ENCODE data around the gene SMAD9.

The SMAD9 gene
- 0.06 to 0.13 reads per million in 2 experiments for total RNA-seq

GRCh38 chr13:36919833-36920615 is at the start of gene SMAD9:
Gene SMAD9, minus strand, starts transcription at chr13:36920238. Its CDS starts 40,549 bp downstream, at chr13:36879689.
- no peak for DNase-seq (ENCODE audit: low read depth)

DNA sequence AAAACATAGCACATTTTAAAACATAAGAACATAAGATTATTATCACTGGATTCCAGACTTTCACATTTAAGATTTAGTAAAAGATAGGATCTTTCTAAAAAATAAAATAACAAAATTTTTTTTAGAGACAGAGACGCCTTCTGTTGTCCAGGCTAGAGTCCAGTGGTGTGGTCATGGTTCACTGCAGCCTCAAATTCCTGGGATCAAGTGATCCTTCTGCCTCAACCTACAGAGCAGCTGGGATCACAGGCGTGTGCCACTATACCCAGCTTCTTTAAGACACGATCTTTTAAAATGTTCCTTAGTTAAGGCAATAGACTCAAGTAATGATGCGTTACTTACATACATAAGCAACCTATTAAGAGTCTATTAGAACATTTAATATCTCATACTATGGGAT is 46.4 kb upstream of the SMAD9 start:
- no peak for DNase-seq (ENCODE audit: low read depth)

DNA sequence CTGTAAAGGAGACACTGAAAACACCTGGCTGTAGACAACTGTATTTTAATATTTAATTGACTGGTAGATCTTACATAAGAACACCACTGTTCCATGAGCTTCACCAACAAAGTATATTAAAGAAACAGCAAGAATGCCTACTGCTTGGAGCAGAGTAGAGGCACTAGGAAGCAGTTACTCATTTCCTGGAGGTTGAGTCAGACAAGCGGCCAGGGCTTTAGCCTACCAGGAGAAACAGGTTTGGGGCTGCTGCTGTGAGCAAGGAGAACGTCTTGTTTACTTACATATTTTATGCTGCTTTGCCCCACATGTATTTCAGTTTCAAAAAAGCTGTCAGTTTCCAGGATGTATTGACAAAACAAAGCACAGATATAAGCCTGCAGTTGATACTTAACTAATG is 45.7 kb upstream of the SMAD9 start:
- DNase-seq (ENCODE audit: low read depth) = no peak

DNA sequence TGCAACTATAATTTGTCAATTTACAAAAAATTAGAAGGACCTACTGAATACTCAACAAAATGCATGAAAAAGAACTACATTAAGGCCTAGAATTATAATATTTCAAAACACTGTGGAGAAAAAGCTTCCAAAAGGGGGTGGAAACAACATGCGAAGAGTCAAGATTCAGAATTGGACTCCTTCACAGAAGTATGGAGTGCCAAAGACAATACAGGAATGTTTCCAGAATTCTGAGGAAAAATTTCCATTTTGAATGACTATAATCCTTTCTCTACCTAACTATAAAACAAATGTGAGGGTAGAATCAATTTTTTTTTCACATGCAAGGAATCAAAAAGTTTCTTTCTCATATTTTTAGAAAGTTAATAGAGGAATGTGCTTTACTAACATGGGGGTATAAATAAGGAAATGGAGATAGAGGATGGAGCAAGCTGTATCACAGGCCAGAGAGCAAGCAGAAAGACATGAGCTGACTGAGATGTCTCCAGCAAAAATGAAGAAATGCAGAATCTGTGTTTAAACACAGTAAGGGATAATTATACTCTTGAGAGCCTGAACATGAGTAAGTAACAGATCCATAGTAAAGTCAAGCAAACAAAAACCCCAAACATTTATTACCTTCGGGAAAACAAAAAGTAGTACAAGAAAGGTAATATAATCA is 39.5 kb upstream of the SMAD9 start:
- DNase-seq (ENCODE audit: low read depth) = no peak

DNA sequence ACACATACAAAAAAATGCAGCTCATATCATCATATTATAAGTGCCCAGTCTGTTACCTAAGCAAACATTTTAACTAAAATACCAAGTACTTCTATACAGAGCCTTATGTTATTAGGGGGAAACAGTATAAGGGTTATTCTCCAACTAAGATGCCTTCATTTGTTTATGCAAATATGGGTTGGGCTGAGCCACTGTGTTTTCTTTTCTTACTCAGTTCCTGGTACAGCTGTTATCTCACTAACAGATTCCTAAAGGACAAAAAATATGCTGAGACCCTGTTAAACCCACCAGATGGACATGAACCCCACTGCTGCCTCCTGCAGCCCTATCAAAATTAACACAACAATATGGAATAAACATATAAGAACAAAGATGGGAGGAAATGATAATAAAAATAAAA is 34.5 kb upstream of the SMAD9 start:
- no peak for DNase-seq (ENCODE audit: low read depth)

GRCh38 chr13:36950920-36951319 is 30.9 kb upstream of the SMAD9 start:
- no peak for DNase-seq (ENCODE audit: low read depth)

- DNase-seq (ENCODE audit: low read depth) = no peak
These were observed 30.3 kb upstream of the SMAD9 start for GRCh38 chr13:36950330-36950729.

- DNase-seq (ENCODE audit: low read depth) = no peak
These were observed 25.0 kb upstream of the SMAD9 start for GRCh38 chr13:36945078-36945477.

- no peak for DNase-seq (ENCODE audit: low read depth)
These were observed 5.6 kb upstream of the SMAD9 start for GRCh38 chr13:36925603-36926002.

GRCh38 chr13:36924001-36924400 is 4.0 kb upstream of the SMAD9 start:
- DNase-seq (ENCODE audit: low read depth) = no peak

- DNase-seq (ENCODE audit: low read depth) = no peak
These were observed 1.7 kb upstream of the SMAD9 start for GRCh38 chr13:36921631-36922301.

DNA sequence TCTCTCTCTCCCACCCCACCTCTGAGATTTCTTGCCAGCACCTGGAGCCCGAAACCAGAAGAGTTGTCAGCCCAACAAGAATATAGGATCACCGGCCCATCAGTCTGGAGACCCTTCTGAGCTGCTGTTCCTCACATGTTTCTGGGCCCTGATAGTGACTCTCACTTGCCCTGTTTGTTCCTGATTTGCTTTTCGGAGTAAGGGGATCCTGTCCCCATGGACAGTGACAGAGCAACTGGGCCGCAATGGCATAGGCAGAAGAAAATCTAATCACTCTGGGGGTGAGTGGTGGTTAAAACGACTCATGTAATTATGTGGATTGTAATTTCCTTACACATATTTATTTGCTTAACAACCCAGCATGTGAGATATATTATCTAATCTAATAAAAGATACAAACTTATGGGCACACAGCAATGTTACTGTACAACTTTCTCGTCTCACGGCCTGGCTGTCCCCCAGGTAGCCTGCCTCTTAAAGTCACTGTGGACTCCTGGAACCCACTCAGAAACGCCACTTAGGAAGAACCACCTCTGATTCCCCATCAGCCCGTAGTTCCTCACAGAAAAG is 663 bp upstream of the SMAD9 start:
- no peak for DNase-seq (ENCODE audit: low read depth)

GRCh38 chr13:36919171-36919832 is 736 bp downstream of the SMAD9 start:
- DNase-seq (ENCODE audit: low read depth) = no peak

GRCh38 chr13:36918246-36919131 is 1.5 kb downstream of the SMAD9 start:
- no peak for DNase-seq (ENCODE audit: low read depth)

- no peak for DNase-seq (ENCODE audit: low read depth)
These were observed 2.7 kb downstream of the SMAD9 start for GRCh38 chr13:36917311-36917710.

GRCh38 chr13:36915896-36916640 is 4.0 kb downstream of the SMAD9 start:
- DNase-seq (ENCODE audit: low read depth) = no peak

GRCh38 chr13:36915106-36915505 is 4.9 kb downstream of the SMAD9 start:
- no peak for DNase-seq (ENCODE audit: low read depth)

DNA sequence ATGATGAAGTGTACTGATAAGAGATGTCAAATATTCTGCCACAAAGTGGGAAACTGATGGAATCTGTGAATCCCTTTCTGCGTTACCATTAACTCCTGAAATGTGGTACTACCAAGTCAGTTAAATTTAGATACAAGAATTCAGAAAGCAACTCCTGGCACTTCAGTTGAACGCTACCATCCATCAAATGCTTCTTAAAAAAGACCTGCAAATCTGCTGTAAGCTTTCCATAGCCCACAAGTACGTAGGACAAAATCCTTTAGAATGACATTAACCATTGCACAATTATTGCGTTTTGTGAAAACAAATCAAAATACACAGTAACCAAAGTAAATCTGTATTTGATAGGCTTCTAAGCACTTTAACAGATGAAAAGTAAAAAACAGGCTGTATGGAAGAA is 5.4 kb downstream of the SMAD9 start:
- DNase-seq (ENCODE audit: low read depth) = no peak

DNA sequence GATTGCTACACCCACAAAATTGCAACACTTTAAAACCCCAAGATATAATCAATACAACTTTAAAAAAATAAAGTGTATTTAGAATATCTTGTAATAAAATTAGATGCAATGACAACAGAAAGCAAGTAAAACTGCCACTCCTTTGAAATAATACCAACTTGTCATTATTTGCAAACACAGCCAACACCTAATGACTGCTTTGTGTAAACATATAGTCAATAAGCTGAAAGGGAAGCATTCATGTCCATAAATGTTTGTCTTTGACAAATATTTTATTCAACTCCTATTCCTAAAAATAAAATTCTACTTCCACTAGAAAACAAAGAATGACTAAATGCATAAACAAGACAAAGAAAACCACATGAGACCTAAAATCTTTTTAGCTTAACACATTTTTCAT is 6.6 kb downstream of the SMAD9 start:
- no peak for DNase-seq (ENCODE audit: low read depth)

DNA sequence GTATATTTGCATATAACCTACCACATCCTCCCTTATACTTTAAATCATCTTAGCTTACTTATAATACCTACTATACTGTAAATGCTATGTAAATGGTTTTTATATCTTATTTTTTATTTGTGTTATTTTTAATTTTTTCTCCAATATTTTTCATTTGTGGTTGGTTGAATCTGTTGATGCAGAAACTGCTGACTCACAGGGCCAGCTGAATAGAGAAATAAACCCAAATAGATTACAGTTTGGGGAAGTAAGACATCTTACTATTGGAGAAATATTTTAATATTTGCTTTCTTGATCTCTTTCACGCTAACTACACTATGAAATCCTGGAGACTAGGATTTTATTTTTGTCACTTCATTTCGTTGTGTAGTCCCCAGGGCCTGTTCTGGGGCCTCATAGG is 7.1 kb downstream of the SMAD9 start:
- no peak for DNase-seq (ENCODE audit: low read depth)

Measured in T follicular helper cell (primary cell).